Mesenchymal stem cell (in vitro differentiated cells and primary cell): ENCODE measurements around the gene SMC1A.

Experiments
- DNase-seq: peaks from one replicate; pipeline ENCODE4 v3.0.0-alpha.2; 2013
- H2AFZ ChIP-seq: one replicate; pipeline ENCODE4 v1.6.1; 2013; ENCODE audit warnings: low read depth, mild to moderate bottlenecking, control low read depth, inconsistent platforms, low read length, moderate library complexity
- H2AK5ac ChIP-seq: 2 replicates; pipeline ENCODE4 v1.6.1; 2013; ENCODE audit warnings: low read length, moderate library complexity, mild to moderate bottlenecking, inconsistent platforms; ENCODE audit not compliant: severe bottlenecking
- H2BK120ac ChIP-seq: one replicate; pipeline ENCODE4 v1.6.1; 2013; ENCODE audit warnings: low read depth, mild to moderate bottlenecking, inconsistent platforms, low read length, moderate library complexity
- H2BK12ac ChIP-seq, 2 experiments: one replicate each; pipeline ENCODE4 v1.6.1; 2013; ENCODE audit warnings: inconsistent platforms in 2 of 2, low read length in 2 of 2, mild to moderate bottlenecking in 2 of 2, moderate library complexity in 2 of 2, control low read depth in 1 of 2
- H2BK15ac ChIP-seq: one replicate; pipeline ENCODE4 v1.6.1; 2013; ENCODE audit warnings: mild to moderate bottlenecking, low read depth, inconsistent platforms; ENCODE audit not compliant: poor library complexity, severe bottlenecking
- H2BK5ac ChIP-seq: 2 replicates; pipeline ENCODE4 v1.6.1; 2013; ENCODE audit warnings: low read depth, mild to moderate bottlenecking, low read length, control low read depth, inconsistent platforms; ENCODE audit not compliant: poor library complexity, severe bottlenecking
- H3K14ac ChIP-seq, 2 experiments: one replicate each; pipeline ENCODE4 v1.6.1; 2013; ENCODE audit warnings: inconsistent platforms in 2 of 2, low read length in 2 of 2, control low read depth in 1 of 2, mild to moderate bottlenecking in 1 of 2, moderate library complexity in 1 of 2
- H3K18ac ChIP-seq, 2 experiments: one replicate each; pipeline ENCODE4 v1.6.1; 2013; ENCODE audit warnings: inconsistent platforms in 2 of 2, low read length in 2 of 2, control low read depth in 1 of 2, low read depth in 1 of 2, mild to moderate bottlenecking in 1 of 2
- H3K23ac ChIP-seq, 2 experiments: one replicate each; pipeline ENCODE4 v1.6.1; 2013; ENCODE audit warnings: inconsistent platforms in 2 of 2, low read length in 2 of 2, mild to moderate bottlenecking in 2 of 2, moderate library complexity in 2 of 2, control low read depth in 1 of 2
- H3K27ac ChIP-seq: 2 replicates; pipeline ENCODE4 v1.5.1; 2013; ENCODE audit warnings: mild to moderate bottlenecking, moderate library complexity, low read length, control low read depth, inconsistent platforms; ENCODE audit not compliant: poor library complexity, severe bottlenecking
- H3K27me3 ChIP-seq, 2 experiments: 2 replicates each; pipeline versions ENCODE4 v1.6.1 to v1.7.0; 2013; ENCODE audit warnings: low read length in 2 of 2, mild to moderate bottlenecking in 2 of 2, moderate library complexity in 2 of 2, control low read depth in 1 of 2, inconsistent platforms in 1 of 2; ENCODE audit not compliant: control insufficient read depth in 1 of 2, insufficient read depth in 1 of 2
- H3K36me3 ChIP-seq, 2 experiments: 2 replicates each; pipeline versions ENCODE4 v1.6.1 to v1.7.0; 2013; ENCODE audit warnings: low read length in 2 of 2, control low read depth in 1 of 2, inconsistent platforms in 1 of 2, low read depth in 1 of 2, mild to moderate bottlenecking in 1 of 2; ENCODE audit not compliant: insufficient read depth in 2 of 2, control insufficient read depth in 1 of 2
- H3K4ac ChIP-seq, 2 experiments: one replicate each; pipeline ENCODE4 v1.6.1; 2013; ENCODE audit warnings: inconsistent platforms in 2 of 2, low read length in 2 of 2, mild to moderate bottlenecking in 2 of 2, moderate library complexity in 2 of 2, control low read depth in 1 of 2, low read depth in 1 of 2
- H3K4me1 ChIP-seq: 2 replicates; pipeline ENCODE4 v1.6.1; 2013; ENCODE audit warnings: low read depth, low read length, control low read depth; ENCODE audit not compliant: control insufficient read depth, insufficient read depth
- H3K4me2 ChIP-seq: 2 replicates; pipeline ENCODE4 v1.6.1; 2013; ENCODE audit warnings: low read length, mild to moderate bottlenecking, inconsistent platforms; ENCODE audit not compliant: poor library complexity, severe bottlenecking
- H3K4me3 ChIP-seq, 2 experiments: 2 replicates each; pipeline versions ENCODE4 v1.5.1 to v1.7.0; 2013; ENCODE audit warnings: low read length in 2 of 2, mild to moderate bottlenecking in 2 of 2, control low read depth in 1 of 2, low read depth in 1 of 2; ENCODE audit not compliant: insufficient read depth in 1 of 2
- H3K79me1 ChIP-seq: replicated peaks from 2 replicates; pipeline ENCODE4 v1.6.1; 2013; ENCODE audit warnings: mild to moderate bottlenecking, control low read depth, low read length, inconsistent platforms; ENCODE audit not compliant: poor library complexity, severe bottlenecking
- H3K9ac ChIP-seq: 2 replicates; pipeline ENCODE4 v1.7.0; 2013; ENCODE audit warnings: mild to moderate bottlenecking, low read length, moderate library complexity
- H3K9me3 ChIP-seq: 2 replicates; pipeline ENCODE4 v1.7.0; 2013; ENCODE audit warnings: mild to moderate bottlenecking, low read length; ENCODE audit not compliant: control insufficient read depth
- H4K8ac ChIP-seq: one replicate; pipeline ENCODE4 v1.6.1; 2013; ENCODE audit warnings: inconsistent platforms, mild to moderate bottlenecking, low read length, moderate library complexity
- H4K91ac ChIP-seq: one replicate; pipeline ENCODE4 v1.6.1; 2013; ENCODE audit warnings: mild to moderate bottlenecking, low read length, inconsistent platforms
- WGBS: methylation state at CpG from one replicate; pipeline ENCODE4 v1.1.7; 2013; ENCODE audit warnings: mixed read lengths; 5-methylcytosine and 5-hydroxymethylcytosine counted together

Gene SMC1A

DNA sequence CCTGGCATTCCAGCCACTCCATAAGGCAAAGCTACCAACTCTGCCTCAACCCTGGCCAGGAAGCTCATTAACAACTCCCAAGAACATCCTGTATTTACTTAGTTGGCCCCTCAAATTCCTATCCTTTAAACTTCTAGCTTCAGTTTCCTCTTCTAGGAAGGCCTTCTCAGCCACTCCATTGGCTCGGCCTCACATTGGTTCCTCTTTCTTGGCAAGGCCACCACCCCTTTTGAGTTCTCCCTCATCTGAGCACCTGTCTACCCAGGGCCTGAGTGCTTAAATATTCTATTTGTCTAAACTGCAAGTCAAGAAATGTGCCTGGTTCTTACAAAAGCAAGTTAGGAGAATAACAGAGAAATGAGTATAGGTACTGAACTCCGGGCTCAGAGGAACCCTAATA, 10.0 kb downstream of the SMC1A start:
- Histone ChIP-seq H3K18ac (no peak overlapping the region), H2BK15ac (no peak overlapping the region), H3K9me3 (no peaks in the 10 kb centered on the region), H3K9ac (no peak overlapping the region), H3K14ac (no peak overlapping the region), H3K27me3 (no peaks in the 10 kb centered on the region), H2AK5ac (no peak overlapping the region), H2BK12ac (no peak overlapping the region), H4K8ac (no peak overlapping the region), H3K79me1 (peaks cover 20% of the 10 kb centered on the region), H3K23ac (no peak overlapping the region), H2BK120ac (no peak overlapping the region), H3K4me1 (no peaks in the 10 kb centered on the region), H2AFZ (no peak overlapping the region), H3K4ac (no peak overlapping the region), H3K4me2 (no peak overlapping the region), H3K4me3 (no peak overlapping the region), H4K91ac (no peak overlapping the region), H3K36me3 (peaks cover 26 to 65% of the 10 kb centered on the region in 2 experiments), H2BK5ac (no peak overlapping the region), H3K27ac (no peak overlapping the region)
- DNase-seq, result no peak
- 93% methylated on average over 2 of the region's 2 CpGs for WGBS

DNA sequence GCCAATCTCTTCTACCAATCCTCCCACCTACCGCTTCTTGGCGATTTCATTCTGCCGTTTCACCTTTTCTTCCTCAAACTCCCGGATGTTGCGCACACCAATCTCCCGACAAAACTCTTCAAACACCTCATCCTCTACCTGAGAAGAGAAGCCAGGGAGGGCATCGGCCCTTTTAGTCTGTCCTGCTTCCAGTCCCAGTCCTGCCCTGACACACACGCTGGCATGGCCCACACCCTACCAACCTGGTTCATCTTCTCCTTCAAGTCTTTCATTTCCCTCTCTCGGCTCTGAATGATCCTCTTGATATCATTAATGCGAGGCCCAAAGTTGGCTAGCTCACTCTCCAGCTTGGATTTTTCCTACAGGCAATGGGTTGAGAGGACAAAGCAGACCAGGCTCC, 18.9 kb downstream of the SMC1A start:
- Histone ChIP-seq H3K23ac (no peak overlapping the region), H2BK15ac (no peak overlapping the region), H4K91ac (no peak overlapping the region), H4K8ac (no peak overlapping the region), H3K79me1 (no peaks in the 10 kb centered on the region), H2AFZ (no peak overlapping the region), H3K14ac (no peak overlapping the region), H2BK120ac (no peak overlapping the region), H3K36me3 (peaks cover 20 to 88% of the 10 kb centered on the region in 2 experiments), H3K9ac (no peak overlapping the region), H2BK5ac (no peak overlapping the region), H3K27ac (no peak overlapping the region), H2AK5ac (no peak overlapping the region), H3K18ac (no peak overlapping the region), H3K4ac (no peak overlapping the region), H3K4me2 (no peak overlapping the region), H3K9me3 (no peaks in the 10 kb centered on the region), H3K27me3 (no peaks in the 10 kb centered on the region), H2BK12ac (no peak overlapping the region), H3K4me1 (peaks cover 1% of the 10 kb centered on the region), H3K4me3 (no peak overlapping the region)
- 99% methylated on average over 10 of the region's 10 CpGs for WGBS
- no peak for DNase-seq

DNA sequence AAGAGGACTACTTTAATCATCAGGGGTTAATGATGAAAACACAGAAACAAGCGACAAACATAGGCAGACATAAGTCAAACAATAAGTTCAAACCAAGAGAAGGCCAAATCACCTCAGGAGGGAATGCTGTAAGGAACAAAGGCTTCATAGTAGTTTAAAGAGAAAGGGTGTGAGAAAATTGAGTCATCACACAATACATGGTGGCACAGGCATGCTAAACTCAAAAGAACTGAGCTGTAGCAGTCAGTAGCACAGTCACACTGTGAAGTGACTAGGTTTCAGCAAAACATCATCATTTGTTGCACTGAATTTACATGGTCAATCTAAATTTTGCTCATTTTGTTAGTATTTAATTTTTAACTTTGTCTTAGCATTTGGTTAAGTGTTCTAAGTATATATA, 24.2 kb downstream of the SMC1A start:
- no peak overlapping the region for H2AFZ ChIP-seq
- DNase-seq, result no peak
- no peak overlapping the region for H3K9ac ChIP-seq
- no peak overlapping the region for H2BK12ac ChIP-seq
- no CpG with 5 or more reads among the region's 1 CpG for WGBS
- no peak overlapping the region for H2AK5ac ChIP-seq
- H3K4ac ChIP-seq, result no peak overlapping the region
- H3K18ac ChIP-seq, result no peak overlapping the region
- H3K14ac ChIP-seq, result no peak overlapping the region
- H3K4me2 ChIP-seq, result no peak overlapping the region
- peaks cover 7 to 72% of the 10 kb centered on the region in 2 experiments for H3K36me3 ChIP-seq
- H3K27me3 ChIP-seq, result no peaks in the 10 kb centered on the region
- no peak overlapping the region for H3K27ac ChIP-seq
- no peaks in the 10 kb centered on the region for H3K4me1 ChIP-seq
- no peak overlapping the region for H4K8ac ChIP-seq
- H3K4me3 ChIP-seq, result no peak overlapping the region
- no peak overlapping the region for H2BK120ac ChIP-seq
- H3K9me3 ChIP-seq, result no peaks in the 10 kb centered on the region
- H4K91ac ChIP-seq, result no peak overlapping the region
- H3K79me1 ChIP-seq, result peaks cover 2% of the 10 kb centered on the region
- no peak overlapping the region for H3K23ac ChIP-seq
- no peak overlapping the region for H2BK15ac ChIP-seq
- no peak overlapping the region for H2BK5ac ChIP-seq

DNA sequence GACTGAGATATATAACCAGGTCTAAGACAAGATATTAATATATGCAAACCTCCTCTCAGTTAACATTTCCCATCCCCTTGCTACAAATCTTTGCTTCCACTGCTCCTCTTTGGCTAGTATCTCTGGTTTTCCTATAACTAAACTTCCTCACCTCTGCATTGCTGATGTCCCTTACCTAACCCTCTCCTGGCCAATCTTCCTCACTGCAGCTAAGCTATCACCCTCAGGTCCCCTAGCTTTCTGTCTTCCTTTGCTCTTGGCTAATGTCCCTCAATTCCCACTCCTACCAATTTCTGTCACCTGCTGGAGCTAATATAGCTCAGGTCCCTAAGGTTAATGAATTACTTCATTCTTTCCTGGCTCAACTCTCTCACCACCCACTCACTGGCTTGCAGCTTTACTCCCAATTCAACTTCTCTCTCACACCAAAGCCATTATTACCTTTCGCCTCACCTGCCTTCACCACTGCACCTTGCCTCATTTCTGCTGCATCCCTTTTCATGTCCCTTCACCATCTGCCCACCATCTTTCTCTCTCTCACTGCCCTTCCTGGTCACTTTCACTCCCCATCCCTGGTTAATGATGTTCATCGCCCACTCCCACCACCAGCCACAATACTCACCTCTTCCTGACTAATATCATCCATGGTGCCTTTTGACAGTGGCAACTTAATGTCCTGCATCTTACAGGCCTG, 26.7 kb downstream of the SMC1A start:
- H3K4me1 ChIP-seq, result no peaks in the 10 kb centered on the region
- no peak overlapping the region for H3K18ac ChIP-seq
- H2BK12ac ChIP-seq, result no peak overlapping the region
- H3K79me1 ChIP-seq, result peaks cover 2% of the 10 kb centered on the region
- no peak overlapping the region for H3K9ac ChIP-seq
- no peak overlapping the region for H2AFZ ChIP-seq
- H2BK5ac ChIP-seq, result no peak overlapping the region
- WGBS, result over 99% methylated on average over 2 of the region's 2 CpGs
- no peaks in the 10 kb centered on the region for H3K9me3 ChIP-seq
- H3K14ac ChIP-seq, result no peak overlapping the region
- no peak overlapping the region for H3K4me2 ChIP-seq
- H2BK120ac ChIP-seq, result no peak overlapping the region
- no peak for DNase-seq
- no peak overlapping the region for H3K27ac ChIP-seq
- peaks cover 7 to 63% of the 10 kb centered on the region in 2 experiments for H3K36me3 ChIP-seq
- H4K8ac ChIP-seq, result no peak overlapping the region
- no peak overlapping the region for H2AK5ac ChIP-seq
- H3K27me3 ChIP-seq, result no peaks in the 10 kb centered on the region
- H3K4ac ChIP-seq, result no peak overlapping the region
- H2BK15ac ChIP-seq, result no peak overlapping the region
- H4K91ac ChIP-seq, result no peak overlapping the region
- no peak overlapping the region for H3K4me3 ChIP-seq
- no peak overlapping the region for H3K23ac ChIP-seq
